Small intestine (tissue), 7 donors: ENCODE measurements around the gene FBXW11. TPM values are rescaled to one million over a fixed set of nuclear protein-coding genes. Genes with fewer than 3 reads are reported as not detected.
"Not testable (repeated sequence)": the region's sequence is repeated elsewhere in the genome, so short reads cannot be mapped to it uniquely, and the experiment has no call there.

ENCODE experiments used
- DNase-seq, 2 donors: peaks; one replicate each; pipeline versions ENCODE4 v3.0.0 to v3.0.0-alpha.2; 2013
- FAIRE-seq: peaks from 2 replicates; lab custom pipeline; 2012; peaks lifted over from hg19 to GRCh38; lab: Jason Lieb, UNC
- H3K27ac ChIP-seq, 3 donors: one replicate each; pipeline ENCODE4 v1.5.1; 2013; ENCODE audit warnings: low read length in 2 of 3, mild to moderate bottlenecking in 2 of 3, control low read depth in 1 of 3, inconsistent platforms in 1 of 3, low read depth in 1 of 3, moderate library complexity in 1 of 3
- H3K27me3 ChIP-seq, 3 donors: one replicate each; pipeline ENCODE4 v1.6.1; 2013; ENCODE audit warnings: low read length in 3 of 3, inconsistent platforms in 1 of 3; ENCODE audit not compliant: control insufficient read depth in 3 of 3, insufficient read depth in 3 of 3
- H3K36me3 ChIP-seq, 3 donors: one replicate each; pipeline ENCODE4 v1.6.1; 2013; ENCODE audit warnings: low read length in 3 of 3, inconsistent platforms in 1 of 3, low read depth in 1 of 3, mild to moderate bottlenecking in 1 of 3, moderate library complexity in 1 of 3; ENCODE audit not compliant: control insufficient read depth in 3 of 3, insufficient read depth in 2 of 3
- H3K4me1 ChIP-seq, 3 donors: one replicate each; pipeline ENCODE4 v1.6.1; 2013; ENCODE audit warnings: low read length in 2 of 3, inconsistent platforms in 1 of 3, low read depth in 1 of 3, mild to moderate bottlenecking in 1 of 3, moderate library complexity in 1 of 3; ENCODE audit not compliant: control insufficient read depth in 3 of 3, insufficient read depth in 2 of 3
- H3K4me3 ChIP-seq, 3 donors: one replicate each; pipeline ENCODE4 v1.5.1; 2013; ENCODE audit warnings: low read length in 3 of 3, control low read depth in 1 of 3, inconsistent platforms in 1 of 3, low read depth in 1 of 3, mild to moderate bottlenecking in 1 of 3, moderate library complexity in 1 of 3
- H3K9me3 ChIP-seq, 2 donors: one replicate each; pipeline ENCODE4 v1.6.1; 2013; ENCODE audit warnings: low read depth in 1 of 2, low read length in 1 of 2; ENCODE audit not compliant: control insufficient read depth in 2 of 2, insufficient read depth in 1 of 2
- WGBS, 3 donors: extraction: QIAGEN DNeasy Blood & Tissue Kit; methylation state at CpG; one replicate each; pipeline ENCODE4 v1.1.7; 2013; 5-methylcytosine and 5-hydroxymethylcytosine counted together
- polyA plus RNA-seq, 4 donors: library from polyadenylated mRNA; stranded (reverse) in 3 of 4; unstranded in 1 of 4; fragments of 200-250 nt in 3 of 4; fragments of 120-200 nt in 1 of 4; gene quantifications; one replicate each; pipeline versions ENCODE4 v1.2.1 to v1.2.3, GENCODE V29; 2013
- donor health status: healthy with polysubstance abuse.
- donor health status: control.
- donor health status: control.
- donor health status: Bipolar disorder and iron deficiency.
- donor health status: healthy.

FBXW11 gene
- polyA plus RNA-seq, 4 donors, result 12.2 to 37.1 (median 15.8) TPM

GRCh38 chr5:171924493-171925122, 81.8 kb downstream of the FBXW11 start:
- H3K27me3 ChIP-seq, result no peaks in the 10 kb centered on the region
- DNase-seq (no peak), FAIRE-seq (no peak)
- H3K4me1 ChIP-seq, result no peaks in the 10 kb centered on the region
- WGBS, 3 donors, result 96 to 97% (median 97%) methylated on average over 25 of the region's 25 CpGs
- no peak overlapping the region for H3K4me3 ChIP-seq
- H3K36me3 ChIP-seq, result peaks cover 0 to 6% (median 0%) of the 10 kb centered on the region in 3 donors
- peaks cover 0 to 10% of the 10 kb centered on the region in 2 donors for H3K9me3 ChIP-seq
- no peak overlapping the region for H3K27ac ChIP-seq

- H3K9me3 ChIP-seq, result peaks cover 0 to 10% of the 10 kb centered on the region in 2 donors
- H3K4me3 ChIP-seq, result no peak overlapping the region
- no peak for DNase-seq
- WGBS, 3 donors, result 87 to 91% (median 90%) methylated on average over 6 of the region's 6 CpGs
- peaks cover 0 to 6% (median 0%) of the 10 kb centered on the region in 3 donors for H3K36me3 ChIP-seq
- no peak overlapping the region for H3K27ac ChIP-seq
- FAIRE-seq, result no peak
- no peaks in the 10 kb centered on the region for H3K4me1 ChIP-seq
- H3K27me3 ChIP-seq, result no peaks in the 10 kb centered on the region
These were observed 85.6 kb downstream of the FBXW11 start for GRCh38 chr5:171920765-171921391.

DNA sequence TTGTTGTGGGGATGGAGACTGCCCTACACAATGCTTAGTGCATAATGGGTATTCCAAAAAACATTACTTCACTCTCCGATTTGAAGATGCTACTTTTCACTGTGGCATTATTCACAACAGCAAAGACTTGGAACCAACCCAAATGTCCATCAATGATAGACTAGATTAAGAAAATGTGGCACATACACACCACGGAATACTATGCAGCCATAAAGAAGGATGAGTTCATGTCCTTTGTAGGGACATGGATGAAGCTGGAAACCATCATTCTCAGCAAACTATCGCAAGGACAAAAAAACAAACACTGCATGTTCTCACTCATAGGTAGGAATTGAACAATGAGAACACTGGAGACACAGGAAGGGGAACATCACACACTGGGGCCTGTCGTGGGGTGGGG, 90.7 kb downstream of the FBXW11 start:
- 95 to 100% (median 96%) methylated on average over 4 of the region's 4 CpGs for WGBS, 3 donors
- not testable (repeated sequence) for FAIRE-seq, H3K36me3 ChIP-seq, H3K4me3 ChIP-seq, H3K9me3 ChIP-seq, H3K4me1 ChIP-seq, H3K27me3 ChIP-seq, DNase-seq, H3K27ac ChIP-seq

- Histone ChIP-seq H3K4me1 (peaks cover 0 to 6% (median 3%) of the 10 kb centered on the region in 3 donors), H3K27ac (no peak overlapping the region), H3K27me3 (no peaks in the 10 kb centered on the region), H3K36me3 (peaks cover 0 to 4% (median 3%) of the 10 kb centered on the region in 3 donors), H3K4me3 (no peak overlapping the region), H3K9me3 (no peaks in the 10 kb centered on the region)
- DNase-seq, result no peak
- 93 to 96% (median 94%) methylated on average over 5 of the region's 5 CpGs for WGBS, 3 donors
- FAIRE-seq, result no peak
These were observed 91.6 kb downstream of the FBXW11 start for GRCh38 chr5:171914726-171915338.

- H3K27ac ChIP-seq, result peak overlapping the region in 1 of 3 donors; percentile 34
- H3K4me1 ChIP-seq, result peaks cover 0 to 6% (median 3%) of the 10 kb centered on the region in 3 donors
- no peaks in the 10 kb centered on the region for H3K27me3 ChIP-seq
- H3K4me3 ChIP-seq, result no peak overlapping the region
- FAIRE-seq (no peak), DNase-seq (no peak)
- H3K9me3 ChIP-seq, result no peaks in the 10 kb centered on the region
- peaks cover 0 to 4% (median 3%) of the 10 kb centered on the region in 3 donors for H3K36me3 ChIP-seq
These were observed 92.5 kb downstream of the FBXW11 start for GRCh38 chr5:171913987-171914273.

- Histone ChIP-seq H3K9me3 (no peaks in the 10 kb centered on the region), H3K27ac (no peak overlapping the region), H3K27me3 (no peaks in the 10 kb centered on the region), H3K4me3 (no peak overlapping the region), H3K4me1 (peaks cover 0 to 6% (median 3%) of the 10 kb centered on the region in 3 donors), H3K36me3 (peaks cover 0 to 4% (median 3%) of the 10 kb centered on the region in 3 donors)
- no peak for DNase-seq
- FAIRE-seq, result no peak
- WGBS, 3 donors, result 53 to 59% (median 56%) methylated on average over 2 of the region's 2 CpGs
These were observed 95.3 kb downstream of the FBXW11 start for GRCh38 chr5:171911152-171911551.

DNA sequence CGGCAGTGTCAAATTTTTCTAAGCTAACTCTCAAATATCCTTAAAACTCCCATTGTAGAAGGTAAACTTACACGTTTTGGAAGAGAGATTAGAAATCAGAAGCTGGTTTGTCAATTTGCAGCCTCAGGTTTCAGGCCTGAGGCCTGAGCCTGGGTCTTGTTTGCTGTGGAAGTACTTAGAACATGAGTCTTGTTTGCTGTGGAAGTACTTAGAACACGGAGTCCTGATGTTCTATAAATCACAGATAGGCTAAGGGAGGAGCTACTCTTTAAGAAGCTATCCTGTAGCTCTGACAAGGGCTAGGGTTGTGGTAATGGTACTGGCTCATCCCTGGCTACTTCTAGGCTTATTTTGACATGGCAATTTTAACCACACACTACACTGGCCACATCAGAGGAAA, 97.8 kb downstream of the FBXW11 start:
- H3K4me3 ChIP-seq, result no peak overlapping the region
- peaks cover 0 to 6% (median 3%) of the 10 kb centered on the region in 3 donors for H3K4me1 ChIP-seq
- no peaks in the 10 kb centered on the region for H3K27me3 ChIP-seq
- no peaks in the 10 kb centered on the region for H3K9me3 ChIP-seq
- no peak overlapping the region for H3K27ac ChIP-seq
- 86 to 88% (median 86%) methylated on average over 3 of the region's 3 CpGs for WGBS, 3 donors
- no peak for FAIRE-seq
- H3K36me3 ChIP-seq, result peaks cover 0 to 4% (median 3%) of the 10 kb centered on the region in 3 donors
- DNase-seq, result no peak

GRCh38 chr5:171907725-171908343, 98.6 kb downstream of the FBXW11 start:
- WGBS, 3 donors, result 25 to 30% (median 28%) methylated on average over 4 of the region's 4 CpGs
- Histone ChIP-seq H3K27ac (no peak overlapping the region), H3K4me1 (peaks cover 0 to 3% (median 0%) of the 10 kb centered on the region in 3 donors), H3K36me3 (peaks cover 0 to 7% (median 3%) of the 10 kb centered on the region in 3 donors), H3K27me3 (no peaks in the 10 kb centered on the region), H3K9me3 (no peaks in the 10 kb centered on the region), H3K4me3 (no peak overlapping the region)
- peak; percentile 5 for FAIRE-seq
- peak; percentile 75 to 76 for DNase-seq
